Hepatocyte (in vitro differentiated cells): ENCODE data around the gene KRTAP5-7. TPM values are rescaled to one million over a fixed set of nuclear protein-coding genes. Genes with fewer than 3 reads are reported as not detected.
"Not testable (repeated sequence)": the region's sequence is repeated elsewhere in the genome, so short reads cannot be mapped to it uniquely, and the experiment has no call there.

Experiments used
- DNase-seq: peaks from one replicate; pipeline ENCODE4 v3.0.0-alpha.2; 2016; ENCODE audit warnings: low spot score
- H2AFZ ChIP-seq: fragments of 200-600 bp; sonication (generic); 2 replicates; pipeline ENCODE4 v1.6.0; 2016; ENCODE audit warnings: antibody characterized with exemption, mild to moderate bottlenecking
- H3K27ac ChIP-seq: fragments of 200-600 bp; sonication (generic); 2 replicates; pipeline ENCODE4 v1.5.1; 2016; ENCODE audit warnings: mild to moderate bottlenecking
- H3K27me3 ChIP-seq: fragments of 200-600 bp; sonication (generic); 2 replicates; pipeline ENCODE4 v1.6.1; 2016
- H3K36me3 ChIP-seq: fragments of 200-600 bp; sonication (generic); replicated peaks from 2 replicates; pipeline ENCODE4 v1.5.1; 2016; ENCODE audit warnings: low read depth; ENCODE audit not compliant: insufficient read depth
- H3K4me1 ChIP-seq: fragments of 200-600 bp; sonication (generic); 2 replicates; pipeline ENCODE4 v1.5.1; 2016; ENCODE audit warnings: mild to moderate bottlenecking, moderate library complexity; ENCODE audit not compliant: insufficient read depth
- H3K4me2 ChIP-seq: fragments of 200-600 bp; sonication (generic); 2 replicates; pipeline ENCODE4 v1.6.0; 2016
- H3K4me3 ChIP-seq: fragments of 200-600 bp; sonication (generic); 2 replicates; pipeline ENCODE4 v1.5.1; 2016; ENCODE audit warnings: mild to moderate bottlenecking
- H3K79me2 ChIP-seq: fragments of 200-600 bp; sonication (generic); 2 replicates; pipeline ENCODE4 v1.6.0; 2017; ENCODE audit warnings: mild to moderate bottlenecking
- H3K9me2 ChIP-seq: fragments of 200-600 bp; sonication (generic); replicated peaks from 2 replicates; pipeline ENCODE4 v1.6.0; 2017; ENCODE audit warnings: mild to moderate bottlenecking; ENCODE audit not compliant: insufficient read depth
- H3K9me3 ChIP-seq: fragments of 200-600 bp; sonication (generic); 2 replicates; pipeline ENCODE4 v1.5.1; 2016; ENCODE audit warnings: low read depth, mild to moderate bottlenecking
- H4K20me1 ChIP-seq: fragments of 200-600 bp; sonication (generic); 2 replicates; pipeline ENCODE4 v1.6.0; 2016; ENCODE audit warnings: mild to moderate bottlenecking; ENCODE audit not compliant: insufficient read depth, poor library complexity, severe bottlenecking
- CTCF ChIP-seq: fragments of 200-600 bp; sonication (generic); IDR thresholded peaks from 2 replicates; pipeline ENCODE4 v1.5.1; 2016; ENCODE audit warnings: antibody characterized with exemption, mild to moderate bottlenecking; ENCODE audit not compliant: poor library complexity
- EZH2 ChIP-seq: fragments of 200-600 bp; sonication (generic); IDR thresholded peaks from 2 replicates; pipeline ENCODE4 v1.6.1; 2016; ENCODE audit warnings: antibody characterized with exemption, mild to moderate bottlenecking, borderline replicate concordance
- EZH2phosphoT487 ChIP-seq: fragments of 200-600 bp; sonication (generic); IDR thresholded peaks from one replicate; pipeline ENCODE4 v1.6.1; 2018; ENCODE audit warnings: antibody characterized with exemption, mild to moderate bottlenecking, low read depth, moderate library complexity; ENCODE audit not compliant: unreplicated experiment, severe bottlenecking
- whole genome bisulfite sequencing: methylation state at CpG from one replicate; pipeline ENCODE4 v1.1.6; 2016; ENCODE audit warnings: low lambda C conversion rate; ENCODE audit errors: missing lambda C conversion rate; 5-methylcytosine and 5-hydroxymethylcytosine counted together
- polyA plus RNA-seq: library from polyadenylated mRNA; unstranded; fragments of >200 nt; fragmentation: Nextera tagmentation; extraction: Ambion mirVana; gene quantifications from 2 replicates; pipeline ENCODE4 v1.2.1, GENCODE V29; 2016
- total RNA-seq: library from RNA; depleted of rRNA; stranded (reverse); fragments of >200 nt; gene quantifications from 2 replicates; pipeline ENCODE4 v1.2.3, GENCODE V29; 2014

KRTAP5-7 gene
- 0.12 TPM in 1 of 2 replicates, not detected in the other for total RNA-seq
- not detected in 2 replicates for polyA plus RNA-seq

DNA sequence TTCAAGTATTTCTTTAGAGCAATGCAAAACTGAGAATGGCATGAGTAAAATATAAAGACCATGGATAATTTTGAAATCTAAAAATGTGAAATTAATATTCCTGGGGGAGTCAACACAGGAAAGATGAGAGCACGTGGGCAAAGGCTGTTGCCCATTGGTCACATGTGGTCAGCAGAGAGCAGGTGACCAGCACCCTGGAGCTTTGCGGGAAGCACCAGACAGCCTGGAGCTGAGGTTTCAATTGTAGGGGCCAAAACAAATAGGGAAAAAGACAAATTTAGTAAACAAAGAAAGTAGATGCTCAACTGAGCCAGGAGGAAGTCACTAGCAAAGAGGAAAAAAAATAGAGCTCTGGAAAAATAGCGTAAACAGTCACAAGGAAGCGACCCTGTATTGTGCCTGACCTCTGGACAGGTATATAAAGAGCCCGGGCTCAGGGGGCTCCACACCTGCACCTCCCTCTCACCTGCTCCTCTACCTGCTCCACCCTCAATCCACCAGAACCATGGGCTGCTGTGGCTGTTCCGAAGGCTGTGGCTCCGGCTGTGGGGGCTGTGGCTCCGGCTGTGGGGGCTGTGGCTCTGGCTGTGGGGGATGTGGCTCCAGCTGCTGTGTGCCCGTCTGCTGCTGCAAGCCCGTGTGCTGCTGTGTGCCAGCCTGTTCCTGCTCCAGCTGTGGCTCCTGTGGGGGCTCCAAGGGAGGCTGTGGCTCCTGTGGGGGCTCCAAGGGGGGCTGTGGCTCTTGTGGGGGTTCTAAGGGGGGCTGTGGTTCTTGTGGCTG is at the start of gene KRTAP5-7:
KRTAP5-7 (plus strand) TSS at position 472 of the 780 bp plus-strand sequence; CDS start at position 506, 34 bp downstream.
- H3K4me3 ChIP-seq, H3K27ac ChIP-seq: not testable (repeated sequence)
- 85% methylated on average over 8 of the region's 10 CpGs for WGBS

DNA sequence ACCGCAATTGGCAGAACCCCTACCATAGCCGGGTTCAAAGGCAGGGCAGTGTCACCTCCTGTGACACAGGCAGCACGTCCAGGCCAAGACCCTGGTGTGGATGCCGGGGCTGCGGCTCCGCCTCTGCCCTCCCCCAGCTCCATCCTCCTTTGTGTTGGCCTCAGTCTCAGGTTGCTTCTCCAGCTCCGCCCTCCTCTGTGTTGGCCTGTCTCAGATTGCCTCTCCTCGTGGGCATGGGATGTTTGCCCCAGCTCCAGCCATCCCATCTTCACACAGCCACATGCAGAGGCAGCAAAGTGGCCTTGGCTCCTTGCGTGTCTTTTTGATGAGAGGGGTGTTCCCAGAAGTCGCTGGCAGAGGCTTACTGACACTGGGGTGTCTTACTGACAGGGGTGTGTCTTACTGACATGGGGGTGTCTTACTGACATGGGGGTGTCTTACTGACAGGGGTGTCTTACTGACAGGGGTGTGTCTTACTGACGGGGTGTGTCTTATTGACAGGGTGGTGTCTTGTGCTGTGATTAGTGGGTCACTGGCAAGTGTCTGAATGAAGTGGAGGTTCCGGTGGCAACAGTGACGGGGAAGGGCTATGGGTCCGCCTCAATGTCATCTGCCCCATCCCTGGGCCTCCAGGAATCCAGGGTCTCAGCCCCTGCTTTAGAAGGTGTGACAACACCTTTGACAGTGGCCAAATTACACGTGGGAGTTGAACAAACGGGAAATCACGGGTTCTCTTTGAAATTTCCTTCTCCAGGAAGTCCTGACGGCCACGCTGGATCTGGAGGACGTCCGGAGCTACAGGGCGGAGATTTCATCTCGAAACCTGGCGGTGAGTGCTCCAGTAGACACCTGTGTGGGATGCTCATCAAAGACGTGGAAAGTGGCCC is 49.2 kb upstream of the KRTAP5-7 start:
- no peak for TF ChIP-seq EZH2
- no peak for TF ChIP-seq EZH2phosphoT487
- no peak for TF ChIP-seq CTCF

More for the DNA sequence above, at the start of gene KRTAP5-7:
- not testable (repeated sequence) for H3K4me2 ChIP-seq, H3K36me3 ChIP-seq, DNase-seq, H3K9me2 ChIP-seq, H3K79me2 ChIP-seq, H3K27me3 ChIP-seq, H2AFZ ChIP-seq, H3K9me3 ChIP-seq, H3K4me1 ChIP-seq, H4K20me1 ChIP-seq

GRCh38 chr11:71478528-71478840 is 48.6 kb upstream of the KRTAP5-7 start:
- no peak for TF ChIP-seq CTCF
- no peak for TF ChIP-seq EZH2phosphoT487
- no peak for TF ChIP-seq EZH2
- no peak overlapping the region for H2AFZ ChIP-seq
- no peaks in the 10 kb centered on the region for H3K79me2 ChIP-seq
- H3K27me3 ChIP-seq: no peaks in the 10 kb centered on the region
- no peak overlapping the region for H3K4me3 ChIP-seq
- no peaks in the 10 kb centered on the region for H3K9me2 ChIP-seq
- peaks cover 4% of the 10 kb centered on the region for H3K4me1 ChIP-seq
- H3K4me2 ChIP-seq: no peak overlapping the region
- no peaks in the 10 kb centered on the region for H4K20me1 ChIP-seq
- DNase-seq: no peak
- 97% methylated on average over 11 of the region's 11 CpGs for WGBS
- H3K9me3 ChIP-seq: no peaks in the 10 kb centered on the region
- H3K27ac ChIP-seq: no peak overlapping the region
- H3K36me3 ChIP-seq: no peaks in the 10 kb centered on the region

More for the DNA sequence above, 49.2 kb upstream of the KRTAP5-7 start:
- Histone ChIP-seq H3K9me3 (no peaks in the 10 kb centered on the region), H4K20me1 (no peaks in the 10 kb centered on the region), H3K4me2 (no peak overlapping the region), H3K79me2 (no peaks in the 10 kb centered on the region), H3K9me2 (no peaks in the 10 kb centered on the region), H3K4me3 (no peak overlapping the region), H3K27me3 (no peaks in the 10 kb centered on the region), H2AFZ (no peak overlapping the region), H3K4me1 (peaks cover 4% of the 10 kb centered on the region), H3K36me3 (no peaks in the 10 kb centered on the region), H3K27ac (no peak overlapping the region)
- 84% methylated on average over 25 of the region's 25 CpGs for WGBS
- no peak for DNase-seq
